Iris pigment epithelial cell (primary cell): ENCODE measurements around the gene PALLD.
"Not testable (repeated sequence)": the region's sequence is repeated elsewhere in the genome, so short reads cannot be mapped to it uniquely, and the experiment has no call there.

ENCODE experiments used
- DNase-seq: peaks from one replicate; pipeline ENCODE4 v3.0.0-alpha.2; 2011; ENCODE audit warnings: low read depth

The PALLD gene

GRCh38 chr4:168708108-168708507, 211.3 kb downstream of the PALLD start:
- no peak for DNase-seq

- DNase-seq: peak; percentile 85
Observed at GRCh38 chr4:168710353-168710946, 213.6 kb downstream of the PALLD start.

GRCh38 chr4:168711197-168712140, 214.6 kb downstream of the PALLD start:
- DNase-seq: peak; percentile 57

GRCh38 chr4:168712316-168712890, 215.6 kb downstream of the PALLD start:
- no peak for DNase-seq

- DNase-seq: no peak
Observed at GRCh38 chr4:168713253-168713652, 216.4 kb downstream of the PALLD start.

- DNase-seq: peak; percentile 41
Observed at GRCh38 chr4:168715896-168716295, 219.0 kb downstream of the PALLD start.

GRCh38 chr4:168716406-168717129, 219.7 kb downstream of the PALLD start:
- DNase-seq: no peak

- peak; percentile 83 for DNase-seq
Observed at GRCh38 chr4:168717847-168718246, 221.0 kb downstream of the PALLD start.

- no peak for DNase-seq
Observed at GRCh38 chr4:168719725-168720124, 222.9 kb downstream of the PALLD start.

GRCh38 chr4:168720396-168720900, 223.6 kb downstream of the PALLD start:
- no peak for DNase-seq

- DNase-seq: no peak
Observed at GRCh38 chr4:168722391-168722790, 225.5 kb downstream of the PALLD start.

- peak; percentile 69 for DNase-seq
Observed at GRCh38 chr4:168723020-168723419, 226.2 kb downstream of the PALLD start.

- peak; percentile 59 for DNase-seq
Observed at GRCh38 chr4:168723569-168723968, 226.7 kb downstream of the PALLD start.

GRCh38 chr4:168724243-168724642, 227.4 kb downstream of the PALLD start:
- no peak for DNase-seq

- DNase-seq: no peak
Observed at GRCh38 chr4:168724686-168725411, 228.0 kb downstream of the PALLD start.

- DNase-seq: no peak
Observed at GRCh38 chr4:168725930-168726329, 229.1 kb downstream of the PALLD start.

GRCh38 chr4:168727181-168727580, 230.3 kb downstream of the PALLD start:
- not testable (repeated sequence) for DNase-seq

GRCh38 chr4:168731006-168731636, 234.3 kb downstream of the PALLD start:
- peak; percentile 88 for DNase-seq

GRCh38 chr4:168731706-168732414, 235.0 kb downstream of the PALLD start:
- DNase-seq: no peak

GRCh38 chr4:168732714-168733113, 235.9 kb downstream of the PALLD start:
- peak; percentile 72 for DNase-seq
